Tibial nerve (tissue), 3 donors: ENCODE measurements around the gene DAAM2.

Source experiments
- CTCF ChIP-seq, 5 experiments: fragments of 200-600 bp in 3 of 5; fragments of 450-650 bp in 2 of 5; sonication (generic) in 3 of 5; IDR thresholded peaks; one replicate each; pipeline ENCODE4 v1.5.1; 2016 to 2019; ENCODE audit warnings: antibody characterized with exemption in 5 of 5, mild to moderate bottlenecking in 3 of 5, moderate library complexity in 2 of 5
- POLR2A ChIP-seq, 2 donors: fragments of 450-650 bp; IDR thresholded peaks; one replicate each; pipeline ENCODE4 v1.6.1; 2017; ENCODE audit warnings: antibody characterized with exemption in 2 of 2, mild to moderate bottlenecking in 2 of 2, moderate library complexity in 2 of 2

GRCh38 chr6:39952167-39952566 lies 160.0 kb downstream of the DAAM2 start:
- TF ChIP-seq CTCF (IDR thresholded peaks at IDR 0.05) (no peak), POLR2A (IDR thresholded peaks at IDR 0.05) (no peak)
